ENCODE results near the gene PPFIA2.

The PPFIA2 gene

GRCh38 chr12:81546811-81547210 lies 212.3 kb downstream of the PPFIA2 start:
- Histone ChIP-seq H3K9ac (no peak overlapping the region), H3K27ac (no peak overlapping the region), H4K20me1 (ENCODE audit: insufficient read depth) (no peaks in the 10 kb centered on the region), H2AFZ (ENCODE audit: low read depth) (no peak overlapping the region), H3K4me2 (no peak overlapping the region), H3K79me2 (ENCODE audit: insufficient read depth, low read depth) (no peaks in the 10 kb centered on the region), H3K4me3 (IDR thresholded peaks at IDR 0.05; ENCODE audit: insufficient read depth, low read depth, low read length) (no peak overlapping the region), H3K27me3 (ENCODE audit: insufficient read depth, low read depth) (no peaks in the 10 kb centered on the region), H3K36me3 (ENCODE audit: insufficient read depth) (no peaks in the 10 kb centered on the region), H3K4me1 (ENCODE audit: low read depth, poor library complexity, severe bottlenecking) (no peaks in the 10 kb centered on the region)
- no peak for TF ChIP-seq CTCF (conservative IDR thresholded peaks at IDR 0.05; ENCODE audit: low read depth, low read length)

- TF ChIP-seq CTCF (conservative IDR thresholded peaks at IDR 0.05; ENCODE audit: low read depth, low read length): no peak
- Histone ChIP-seq H3K4me1 (ENCODE audit: low read depth, poor library complexity, severe bottlenecking) (no peaks in the 10 kb centered on the region), H3K9ac (no peak overlapping the region), H3K27me3 (ENCODE audit: insufficient read depth, low read depth) (no peaks in the 10 kb centered on the region), H3K79me2 (ENCODE audit: insufficient read depth, low read depth) (no peaks in the 10 kb centered on the region), H2AFZ (ENCODE audit: low read depth) (no peak overlapping the region), H3K36me3 (ENCODE audit: insufficient read depth) (no peaks in the 10 kb centered on the region), H3K27ac (no peak overlapping the region), H4K20me1 (ENCODE audit: insufficient read depth) (no peaks in the 10 kb centered on the region), H3K4me3 (IDR thresholded peaks at IDR 0.05; ENCODE audit: insufficient read depth, low read depth, low read length) (no peak overlapping the region), H3K4me2 (no peak overlapping the region)
Observed at GRCh38 chr12:81543621-81544139, 215.5 kb downstream of the PPFIA2 start.

GRCh38 chr12:81542065-81543010 lies 216.8 kb downstream of the PPFIA2 start:
- H3K9ac ChIP-seq: no peak overlapping the region
- TF ChIP-seq CTCF (conservative IDR thresholded peaks at IDR 0.05; ENCODE audit: low read depth, low read length): no peak
- H3K4me3 ChIP-seq (IDR thresholded peaks at IDR 0.05; ENCODE audit: insufficient read depth, low read depth, low read length): no peak overlapping the region
- H4K20me1 ChIP-seq (ENCODE audit: insufficient read depth): no peaks in the 10 kb centered on the region
- H3K27ac ChIP-seq: no peak overlapping the region
- H3K36me3 ChIP-seq (ENCODE audit: insufficient read depth): no peaks in the 10 kb centered on the region
- no peaks in the 10 kb centered on the region for H3K79me2 ChIP-seq (ENCODE audit: insufficient read depth, low read depth)
- H3K27me3 ChIP-seq (ENCODE audit: insufficient read depth, low read depth): no peaks in the 10 kb centered on the region
- H3K4me1 ChIP-seq (ENCODE audit: low read depth, poor library complexity, severe bottlenecking): no peaks in the 10 kb centered on the region
- no peak overlapping the region for H3K4me2 ChIP-seq
- no peak overlapping the region for H2AFZ ChIP-seq (ENCODE audit: low read depth)

- Histone ChIP-seq H3K9ac (no peak overlapping the region), H2AFZ (ENCODE audit: low read depth) (no peak overlapping the region), H3K4me2 (no peak overlapping the region), H3K36me3 (ENCODE audit: insufficient read depth) (no peaks in the 10 kb centered on the region), H4K20me1 (ENCODE audit: insufficient read depth) (no peaks in the 10 kb centered on the region), H3K27me3 (ENCODE audit: insufficient read depth, low read depth) (no peaks in the 10 kb centered on the region), H3K4me3 (IDR thresholded peaks at IDR 0.05; ENCODE audit: insufficient read depth, low read depth, low read length) (no peak overlapping the region), H3K4me1 (ENCODE audit: low read depth, poor library complexity, severe bottlenecking) (no peaks in the 10 kb centered on the region), H3K79me2 (ENCODE audit: insufficient read depth, low read depth) (no peaks in the 10 kb centered on the region), H3K27ac (no peak overlapping the region)
- TF ChIP-seq CTCF (conservative IDR thresholded peaks at IDR 0.05; ENCODE audit: low read depth, low read length): no peak
Observed at GRCh38 chr12:81541121-81541520, 218.0 kb downstream of the PPFIA2 start.
